SK-N-SH (cell line): Measurements from ENCODE around the gene PICK1. TPM values are rescaled to one million over a fixed set of nuclear protein-coding genes. Genes with fewer than 3 reads are reported as not detected.

Experiments
- CTCF ChIA-PET: fragments of 300-600, 350-600 bp; formaldehyde crosslinking; extraction: SDS; loops from one replicate; lab custom pipeline; 2021; lab: Yijun Ruan, JAX
- POLR2A ChIA-PET: fragments of 350-600 bp; sonication (Branson Sonifier 250); formaldehyde crosslinking; extraction: SDS; loops from one replicate; lab custom pipeline; 2020; ENCODE audit warnings: antibody characterized with exemption, inconsistent platforms; lab: Yijun Ruan, JAX
- DNase-seq: peaks from one replicate; pipeline ENCODE4 v3.0.0; 2012
- H2AFZ ChIP-seq: fragments of 200-600 bp; sonication (generic); 2 replicates; pipeline ENCODE4 v1.8.1; 2016; ENCODE audit warnings: antibody characterized with exemption, mild to moderate bottlenecking, low read depth
- H3F3A ChIP-seq: fragments of 200-600 bp; sonication (generic); replicated peaks from 2 replicates; pipeline ENCODE3; 2016; ENCODE audit warnings: antibody characterized with exemption, mild to moderate bottlenecking; ENCODE audit not compliant: insufficient read depth
- H3K27ac ChIP-seq, 2 experiments: fragments of 200-500 bp in 1 of 2; fragments of 200-600 bp in 1 of 2; sonication (Bioruptor generic) in 1 of 2; sonication (generic), shearing (Covaris generic) in 1 of 2; 2 replicates each; pipeline versions ENCODE4 v1.5.1 to v1.6.1; 2014 to 2016; ENCODE audit warnings: low read depth in 2 of 2, inconsistent platforms in 1 of 2, low read length in 1 of 2, mild to moderate bottlenecking in 1 of 2, mixed read lengths in 1 of 2
- H3K27me3 ChIP-seq: fragments of 200-600 bp; sonication (generic), shearing (Covaris generic); 2 replicates; pipeline ENCODE4 v1.6.1; 2016; ENCODE audit warnings: mixed run types; ENCODE audit not compliant: insufficient read depth
- H3K36me3 ChIP-seq, 2 experiments: fragments of 200-500 bp in 1 of 2; fragments of 200-600 bp in 1 of 2; sonication (Bioruptor generic) in 1 of 2; sonication (generic) in 1 of 2; replicated peaks in 1 of 2; 2 replicates each; pipeline versions ENCODE3 to v1.5.1; 2014 to 2016; ENCODE audit warnings: low read length in 1 of 2, mild to moderate bottlenecking in 1 of 2; ENCODE audit not compliant: insufficient read depth in 2 of 2, control insufficient read depth in 1 of 2
- H3K4me1 ChIP-seq, 2 experiments: fragments of 200-500 bp in 1 of 2; fragments of 200-600 bp in 1 of 2; sonication (Bioruptor generic) in 1 of 2; sonication (generic), shearing (Covaris generic) in 1 of 2; 2 replicates each; pipeline versions ENCODE4 v1.5.1 to v1.6.1; 2014 to 2016; ENCODE audit warnings: low read depth in 1 of 2, low read length in 1 of 2, mixed run types in 1 of 2; ENCODE audit not compliant: insufficient read depth in 2 of 2, control insufficient read depth in 1 of 2
- H3K4me2 ChIP-seq: fragments of 200-600 bp; sonication (generic), shearing (Covaris generic); 2 replicates; pipeline ENCODE4 v1.6.1; 2017; ENCODE audit warnings: mixed run types
- H3K4me3 ChIP-seq, 2 experiments: fragments of 200-500 bp in 1 of 2; fragments of 200-600 bp in 1 of 2; sonication (Bioruptor generic) in 1 of 2; sonication (generic), shearing (Covaris generic) in 1 of 2; 2 replicates each; pipeline versions ENCODE4 v1.5.1 to v1.8.1; 2014 to 2016; ENCODE audit warnings: low read depth in 2 of 2, inconsistent platforms in 1 of 2, low read length in 1 of 2, mild to moderate bottlenecking in 1 of 2, mixed read lengths in 1 of 2, moderate library complexity in 1 of 2
- H3K79me2 ChIP-seq: fragments of 200-600 bp; sonication (generic); 2 replicates; pipeline ENCODE4 v1.8.1; 2017; ENCODE audit warnings: mild to moderate bottlenecking; ENCODE audit not compliant: insufficient read depth
- H3K9ac ChIP-seq: fragments of 200-600 bp; sonication (generic); 2 replicates; pipeline ENCODE4 v1.6.1; 2017; ENCODE audit warnings: mixed run types
- H3K9me2 ChIP-seq: fragments of 200-600 bp; sonication (generic); 2 replicates; pipeline ENCODE4 v1.6.1; 2017; ENCODE audit warnings: mixed run types
- H3K9me3 ChIP-seq: fragments of 200-600 bp; sonication (generic); 2 replicates; pipeline ENCODE4 v1.6.1; 2017; ENCODE audit warnings: mixed run types, mild to moderate bottlenecking, moderate library complexity
- H4K20me1 ChIP-seq: fragments of 200-600 bp; sonication (generic); 2 replicates; pipeline ENCODE4 v1.6.1; 2017; ENCODE audit warnings: mild to moderate bottlenecking, mixed run types; ENCODE audit not compliant: insufficient read depth
- CHD2 ChIP-seq: fragments of 150-350 bp; IDR thresholded peaks from 2 replicates; pipeline ENCODE4 v1.6.1; 2018; ENCODE audit warnings: low read length; ENCODE audit not compliant: partially characterized antibody
- CTCF ChIP-seq: fragments of 200-600 bp; sonication (generic); IDR thresholded peaks from 2 replicates; pipeline ENCODE4 v1.6.1; 2017; ENCODE audit warnings: antibody characterized with exemption, mild to moderate bottlenecking, moderate library complexity
- ELF1 ChIP-seq: IDR thresholded peaks from 2 replicates; pipeline ENCODE4 v1.4.0; 2012
- EZH2phosphoT487 ChIP-seq: fragments of 200-600 bp; sonication (generic); IDR thresholded peaks from 2 replicates; pipeline ENCODE4 v1.6.1; 2017; ENCODE audit warnings: low read depth, mixed run types, mild to moderate bottlenecking, antibody characterized with exemption, moderate library complexity, borderline replicate concordance
- FOXM1 ChIP-seq: IDR thresholded peaks from 2 replicates; pipeline ENCODE4 v1.4.0; 2012; ENCODE audit warnings: low read depth, mild to moderate bottlenecking
- GABPA ChIP-seq: IDR thresholded peaks from 2 replicates; pipeline ENCODE4 v1.4.0; 2012; ENCODE audit warnings: low read depth, mild to moderate bottlenecking
- GATA2 ChIP-seq: sonication (generic); formaldehyde crosslinking; IDR thresholded peaks from 2 replicates; pipeline ENCODE4 v1.5.0; 2020; ENCODE audit warnings: mild to moderate bottlenecking, missing genetic modification reagents
- IRF3 ChIP-seq: fragments of 150-350 bp; IDR thresholded peaks from 2 replicates; pipeline ENCODE4 v1.6.1; 2016; ENCODE audit warnings: mild to moderate bottlenecking, low read depth, low read length
- NRF1 ChIP-seq: IDR thresholded peaks from 2 replicates; pipeline ENCODE4 v1.6.1; 2012; ENCODE audit warnings: low read depth, mild to moderate bottlenecking, low read length
- REST ChIP-seq: IDR thresholded peaks from 2 replicates; pipeline ENCODE4 v1.6.1; 2012; ENCODE audit warnings: mild to moderate bottlenecking, low read depth, low read length, moderate library complexity
- RXRA ChIP-seq: IDR thresholded peaks from 2 replicates; pipeline ENCODE4 v1.4.0; 2012; ENCODE audit warnings: low read depth, mild to moderate bottlenecking, borderline replicate concordance
- SIN3A ChIP-seq: IDR thresholded peaks from 2 replicates; pipeline ENCODE4 v1.6.1; 2012; ENCODE audit warnings: low read depth, mild to moderate bottlenecking, low read length, moderate library complexity, borderline replicate concordance
- SMC3 ChIP-seq: IDR thresholded peaks from 2 replicates; pipeline ENCODE4 v1.6.1; 2012; ENCODE audit warnings: low read depth, low read length, improper control_type of control experiment
- TCF12 ChIP-seq: IDR thresholded peaks from 2 replicates; pipeline ENCODE4 v1.4.0; 2012
- USF2 ChIP-seq: fragments of 150-350 bp; IDR thresholded peaks from 2 replicates; pipeline ENCODE4 v1.6.1; 2017; ENCODE audit warnings: antibody characterized with exemption, low read length, low read depth, borderline replicate concordance
- YY1 ChIP-seq: IDR thresholded peaks from 2 replicates; pipeline ENCODE4 v1.4.0; 2012; ENCODE audit warnings: low read depth, mild to moderate bottlenecking
- WGBS: methylation state at CpG from one replicate; pipeline ENCODE4 v1.1.6; 2017; ENCODE audit warnings: low lambda C conversion rate; 5-methylcytosine and 5-hydroxymethylcytosine counted together
- polyA plus RNA-seq, 3 experiments: library from polyadenylated mRNA; depleted of rRNA; stranded (reverse); fragments of >200 nt; gene quantifications; 2 replicates each; pipeline ENCODE4 v1.2.3, GENCODE V29; 2012

Gene PICK1
- polyA plus RNA-seq, 1 of the 3 experiments (the other 2 are of a cell fraction) = 36.8 TPM

GRCh38 chr22:38109371-38110001, 52.3 kb downstream of the PICK1 start:
- no peaks in the 10 kb centered on the region for H3F3A ChIP-seq
- no peaks in the 10 kb centered on the region for H3K9me2 ChIP-seq
- DNase-seq = no peak
- ChIA-PET CTCF (interaction anchor here (1.3 kb wide), 1 partner anchor 9 kb away, joined by 4 read pairs; no protein-coding TSS in a partner anchor), POLR2A (no interaction called here)
- WGBS = 94% methylated on average over 5 of the region's 22 CpGs
- H3K4me1 ChIP-seq = no peaks in the 10 kb centered on the region; a peak in 1 of 4 replicates
- H3K4me2 ChIP-seq = no peak overlapping the region
- H3K36me3 ChIP-seq = no peaks in the 10 kb centered on the region
- no peak overlapping the region for H3K4me3 ChIP-seq
- no peaks in the 10 kb centered on the region for H3K27me3 ChIP-seq
- H3K79me2 ChIP-seq = no peaks in the 10 kb centered on the region
- H3K9ac ChIP-seq = no peak overlapping the region
- no peak overlapping the region for H2AFZ ChIP-seq
- TF ChIP-seq SIN3A (no peak), RXRA (no peak), CHD2 (no peak), YY1 (no peak), FOXM1 (no peak), CTCF (no peak), IRF3 (no peak), GABPA (no peak), GATA2 (CRISPR knock-in tag) (no peak), REST (no peak), TCF12 (no peak), ELF1 (no peak), EZH2phosphoT487 (no peak), NRF1 (no peak), USF2 (no peak), SMC3 (no peak)
- H3K9me3 ChIP-seq = no peaks in the 10 kb centered on the region
- no peak overlapping the region for H3K27ac ChIP-seq
- no peaks in the 10 kb centered on the region for H4K20me1 ChIP-seq
